PC-3 (cell line): ENCODE results near the gene ST3GAL4. TPM values are rescaled to one million over a fixed set of nuclear protein-coding genes. Genes with fewer than 3 reads are reported as not detected.

Experiments
- ATAC-seq: fragments of 200-7000 bp; cut with Tn5 transposase; 2 replicates; pipeline ENCODE4 v1.9.1; 2020; ENCODE audit warnings: mild to moderate bottlenecking, moderate library complexity
- BruUV-seq: library from RNA; stranded (reverse); fragments of 400-500 nt; replicated peaks from 2 replicates; lab custom pipeline; 2021; lab: Mats Ljungman, UMichigan
- CTCF ChIA-PET: fragments of 300-600 bp; sonication (Branson Sonifier 250); formaldehyde crosslinking; loops from one replicate; lab custom pipeline; 2022; ENCODE audit warnings: antibody characterized with exemption; lab: Charles Lee
- POLR2A ChIA-PET: fragments of 300-600 bp; sonication (Branson Sonifier 250); formaldehyde crosslinking; loops from one replicate; lab custom pipeline; 2022; ENCODE audit warnings: antibody characterized with exemption; ENCODE audit not compliant: unreplicated experiment; lab: Charles Lee
- DNase-seq: peaks from one replicate; pipeline ENCODE4 v3.0.0-alpha.2; 2015
- H2AFZ ChIP-seq: fragments of 300-600 bp; sonication (generic); 2 replicates; pipeline ENCODE4 v1.6.0; 2016; ENCODE audit warnings: antibody characterized with exemption, low read length
- H3F3A ChIP-seq: fragments of 300-600 bp; sonication (generic); one replicate; pipeline ENCODE4 v1.6.0; 2017; ENCODE audit warnings: antibody characterized with exemption, low read length, control low read depth, mild to moderate bottlenecking; ENCODE audit not compliant: unreplicated experiment
- H3K27ac ChIP-seq: fragments of 300-600 bp; sonication (generic); 2 replicates; pipeline ENCODE4 v1.5.1; 2016; ENCODE audit warnings: mild to moderate bottlenecking, low read length
- H3K27me3 ChIP-seq: fragments of 300-600 bp; sonication (generic); 2 replicates; pipeline ENCODE4 v1.6.1; 2016; ENCODE audit warnings: low read length, mixed read lengths
- H3K36me3 ChIP-seq: fragments of 300-600 bp; sonication (generic); 2 replicates; pipeline ENCODE4 v1.6.1; 2016; ENCODE audit warnings: low read depth, mixed run types, low read length, mixed read lengths
- H3K4me1 ChIP-seq: fragments of 300-600 bp; sonication (generic); 2 replicates; pipeline ENCODE4 v1.5.1; 2016; ENCODE audit warnings: low read length; ENCODE audit not compliant: insufficient read depth
- H3K4me2 ChIP-seq: fragments of 300-600 bp; sonication (generic); 2 replicates; pipeline ENCODE4 v1.6.0; 2016; ENCODE audit warnings: low read length
- H3K4me3 ChIP-seq: fragments of 300-600 bp; sonication (generic); 2 replicates; pipeline ENCODE4 v1.5.1; 2016; ENCODE audit warnings: mild to moderate bottlenecking, low read length, mixed read lengths
- H3K79me2 ChIP-seq: fragments of 300-600 bp; sonication (generic); 2 replicates; pipeline ENCODE4 v1.6.1; 2017; ENCODE audit warnings: low read length, mixed read lengths
- H3K9ac ChIP-seq: fragments of 300-600 bp; sonication (generic); 2 replicates; pipeline ENCODE4 v1.6.0; 2016; ENCODE audit warnings: mild to moderate bottlenecking, low read length
- H3K9me2 ChIP-seq: fragments of 300-600 bp; sonication (generic); replicated peaks from 2 replicates; pipeline ENCODE4 v1.6.1; 2016; ENCODE audit warnings: mixed run types, low read length, mixed read lengths
- H3K9me3 ChIP-seq: fragments of 300-600 bp; sonication (generic); 2 replicates; pipeline ENCODE4 v1.6.1; 2016; ENCODE audit warnings: low read length, mixed read lengths
- H4K20me1 ChIP-seq: fragments of 300-600 bp; sonication (generic); 2 replicates; pipeline ENCODE4 v1.6.1; 2016; ENCODE audit warnings: low read length, mixed read lengths
- CTCF ChIP-seq: fragments of 300-600 bp; sonication (generic); conservative IDR thresholded peaks from 2 replicates; pipeline ENCODE4 v1.5.1; 2017; ENCODE audit warnings: antibody characterized with exemption, low read depth, mild to moderate bottlenecking, low read length
- EZH2 ChIP-seq: fragments of 300-600 bp; sonication (generic); IDR thresholded peaks from one replicate; pipeline ENCODE4 v1.6.1; 2017; ENCODE audit warnings: antibody characterized with exemption, mild to moderate bottlenecking, low read length; ENCODE audit not compliant: unreplicated experiment
- EZH2phosphoT487 ChIP-seq: fragments of 300-600 bp; sonication (generic); IDR thresholded peaks from 2 replicates; pipeline ENCODE4 v1.6.1; 2018; ENCODE audit warnings: mild to moderate bottlenecking, antibody characterized with exemption, low read length, borderline replicate concordance
- intact Hi-C: fragments of 100-400 bp; cut with micrococcal nuclease; formaldehyde crosslinking; loops from 2 replicates; pipeline ENCODE4 v1.9.0; 2023
- total RNA-seq: library from RNA; depleted of rRNA; stranded (reverse); fragments of >200 nt; gene quantifications from 2 replicates; pipeline ENCODE4 v1.2.3, GENCODE V29; 2014

ST3GAL4 gene
- total RNA-seq, 1 experiment from 2014 or later, result 126 TPM

GRCh38 chr11:126409620-126409985 is 54.1 kb downstream of the ST3GAL4 start:
- Histone ChIP-seq H3K9me2 (no peaks in the 10 kb centered on the region), H2AFZ (no peak overlapping the region), H3K27ac (no peak overlapping the region), H3F3A (no peaks in the 10 kb centered on the region), H3K36me3 (peaks cover 63% of the 10 kb centered on the region), H3K9ac (no peak overlapping the region), H3K9me3 (no peaks in the 10 kb centered on the region), H3K27me3 (no peaks in the 10 kb centered on the region), H3K4me2 (no peak overlapping the region), H3K79me2 (peaks cover 19% of the 10 kb centered on the region), H3K4me3 (no peak overlapping the region), H3K4me1 (peaks cover 31% of the 10 kb centered on the region), H4K20me1 (no peaks in the 10 kb centered on the region)
- CTCF ChIA-PET, result no interaction called here
- no peak for DNase-seq
- no TSS peak for BruUV-seq
- POLR2A ChIA-PET, result no interaction called here
- TF ChIP-seq CTCF, result no peak
- no peak for TF ChIP-seq EZH2phosphoT487
- TF ChIP-seq EZH2, result no peak
- no peak for ATAC-seq
- intact Hi-C loops, result no loop called here

- Histone ChIP-seq H3K9me2 (no peaks in the 10 kb centered on the region), H3K4me3 (no peak overlapping the region), H3K9ac (no peak overlapping the region), H4K20me1 (no peaks in the 10 kb centered on the region), H3K79me2 (peaks cover 13% of the 10 kb centered on the region), H3K27ac (no peak overlapping the region), H3K36me3 (peaks cover 63% of the 10 kb centered on the region), H2AFZ (no peak overlapping the region), H3K4me2 (no peak overlapping the region), H3K9me3 (no peaks in the 10 kb centered on the region), H3F3A (no peaks in the 10 kb centered on the region), H3K27me3 (no peaks in the 10 kb centered on the region), H3K4me1 (peaks cover 21% of the 10 kb centered on the region)
- DNase-seq, result no peak
- POLR2A ChIA-PET, result no interaction called here
- intact Hi-C loops, result no loop called here
- no peak for ATAC-seq
- BruUV-seq, result no TSS peak
- TF ChIP-seq EZH2 (no peak), CTCF (no peak), EZH2phosphoT487 (no peak)
- CTCF ChIA-PET, result no interaction called here
Measured at GRCh38 chr11:126410649-126411048, 55.2 kb downstream of the ST3GAL4 start.

- H3K36me3 ChIP-seq, result peaks cover 56% of the 10 kb centered on the region
- no peak overlapping the region for H3K27ac ChIP-seq
- peaks cover 8% of the 10 kb centered on the region for H3K4me1 ChIP-seq
- intact Hi-C loops, result no loop called here
- ChIA-PET CTCF (no interaction called here), POLR2A (no interaction called here)
- H3K27me3 ChIP-seq, result no peaks in the 10 kb centered on the region
- no peaks in the 10 kb centered on the region for H4K20me1 ChIP-seq
- no peak overlapping the region for H3K9ac ChIP-seq
- no TSS peak for BruUV-seq
- H3K4me3 ChIP-seq, result no peak overlapping the region
- ATAC-seq (no peak), DNase-seq (no peak)
- TF ChIP-seq CTCF, result 0 out of 2 replicates have a peak, but pooled peaks have one; percentile 16
- no peak for TF ChIP-seq EZH2
- no peak for TF ChIP-seq EZH2phosphoT487
- H3K4me2 ChIP-seq, result no peak overlapping the region
- no peaks in the 10 kb centered on the region for H3K9me3 ChIP-seq
- H2AFZ ChIP-seq, result no peak overlapping the region
- peaks cover 3% of the 10 kb centered on the region; the same call in 1 of the 2 replicates for H3K79me2 ChIP-seq
- H3K9me2 ChIP-seq, result no peaks in the 10 kb centered on the region
- H3F3A ChIP-seq, result no peaks in the 10 kb centered on the region
Measured at GRCh38 chr11:126411971-126412381, 56.5 kb downstream of the ST3GAL4 start.
